K562 (cell line): ENCODE measurements around the gene RPL26.

ENCODE experiments used
- SIN3A ChIP-seq, 2 experiments: fragments of 150-350 bp in 1 of 2; IDR thresholded peaks; 2 replicates each; pipeline ENCODE4 v1.6.1; 2011 to 2016; ENCODE audit warnings: borderline replicate concordance in 2 of 2, low read depth in 2 of 2, low read length in 2 of 2, mild to moderate bottlenecking in 2 of 2, moderate library complexity in 2 of 2; ENCODE audit not compliant: control insufficient read depth in 1 of 2
- SMARCB1 ChIP-seq: IDR thresholded peaks from 2 replicates; pipeline ENCODE4 v1.6.1; 2011; ENCODE audit warnings: improper control_type of control experiment, low read depth; ENCODE audit not compliant: insufficient read length

- no peak for TF ChIP-seq SMARCB1
- peak; percentile 66 to 86; a peak in 2 of 4 replicates for TF ChIP-seq SIN3A (IDR thresholded peaks at IDR 0.05; ENCODE audit: borderline replicate concordance in 2 of 2, control insufficient read depth in 1 of 2, low read depth in 2 of 2, low read length in 2 of 2)
These were observed at the start of gene RPL26 for GRCh38 chr17:8383143-8383822.
